SK-N-SH (cell line): ENCODE measurements around the gene PRSS8. TPM values are rescaled to one million over a fixed set of nuclear protein-coding genes. Genes with fewer than 3 reads are reported as not detected.

Experiments
- CTCF ChIA-PET: fragments of 300-600, 350-600 bp; formaldehyde crosslinking; extraction: SDS; loops from one replicate; lab custom pipeline; 2021; lab: Yijun Ruan, JAX
- POLR2A ChIA-PET: fragments of 350-600 bp; sonication (Branson Sonifier 250); formaldehyde crosslinking; extraction: SDS; loops from one replicate; lab custom pipeline; 2020; ENCODE audit warnings: antibody characterized with exemption, inconsistent platforms; lab: Yijun Ruan, JAX
- DNase-seq: peaks from one replicate; pipeline ENCODE4 v3.0.0; 2012
- H2AFZ ChIP-seq: fragments of 200-600 bp; sonication (generic); 2 replicates; pipeline ENCODE4 v1.8.1; 2016; ENCODE audit warnings: antibody characterized with exemption, mild to moderate bottlenecking, low read depth
- H3F3A ChIP-seq: fragments of 200-600 bp; sonication (generic); replicated peaks from 2 replicates; pipeline ENCODE3; 2016; ENCODE audit warnings: antibody characterized with exemption, mild to moderate bottlenecking; ENCODE audit not compliant: insufficient read depth
- H3K27ac ChIP-seq, 2 experiments: fragments of 200-500 bp in 1 of 2; fragments of 200-600 bp in 1 of 2; sonication (Bioruptor generic) in 1 of 2; sonication (generic), shearing (Covaris generic) in 1 of 2; 2 replicates each; pipeline versions ENCODE4 v1.5.1 to v1.6.1; 2014 to 2016; ENCODE audit warnings: low read depth in 2 of 2, inconsistent platforms in 1 of 2, low read length in 1 of 2, mild to moderate bottlenecking in 1 of 2, mixed read lengths in 1 of 2
- H3K27me3 ChIP-seq: fragments of 200-600 bp; sonication (generic), shearing (Covaris generic); 2 replicates; pipeline ENCODE4 v1.6.1; 2016; ENCODE audit warnings: mixed run types; ENCODE audit not compliant: insufficient read depth
- H3K36me3 ChIP-seq, 2 experiments: fragments of 200-500 bp in 1 of 2; fragments of 200-600 bp in 1 of 2; sonication (Bioruptor generic) in 1 of 2; sonication (generic) in 1 of 2; replicated peaks in 1 of 2; 2 replicates each; pipeline versions ENCODE3 to v1.5.1; 2014 to 2016; ENCODE audit warnings: low read length in 1 of 2, mild to moderate bottlenecking in 1 of 2; ENCODE audit not compliant: insufficient read depth in 2 of 2, control insufficient read depth in 1 of 2
- H3K4me1 ChIP-seq, 2 experiments: fragments of 200-500 bp in 1 of 2; fragments of 200-600 bp in 1 of 2; sonication (Bioruptor generic) in 1 of 2; sonication (generic), shearing (Covaris generic) in 1 of 2; 2 replicates each; pipeline versions ENCODE4 v1.5.1 to v1.6.1; 2014 to 2016; ENCODE audit warnings: low read depth in 1 of 2, low read length in 1 of 2, mixed run types in 1 of 2; ENCODE audit not compliant: insufficient read depth in 2 of 2, control insufficient read depth in 1 of 2
- H3K4me2 ChIP-seq: fragments of 200-600 bp; sonication (generic), shearing (Covaris generic); 2 replicates; pipeline ENCODE4 v1.6.1; 2017; ENCODE audit warnings: mixed run types
- H3K4me3 ChIP-seq, 2 experiments: fragments of 200-500 bp in 1 of 2; fragments of 200-600 bp in 1 of 2; sonication (Bioruptor generic) in 1 of 2; sonication (generic), shearing (Covaris generic) in 1 of 2; 2 replicates each; pipeline versions ENCODE4 v1.5.1 to v1.8.1; 2014 to 2016; ENCODE audit warnings: low read depth in 2 of 2, inconsistent platforms in 1 of 2, low read length in 1 of 2, mild to moderate bottlenecking in 1 of 2, mixed read lengths in 1 of 2, moderate library complexity in 1 of 2
- H3K79me2 ChIP-seq: fragments of 200-600 bp; sonication (generic); 2 replicates; pipeline ENCODE4 v1.8.1; 2017; ENCODE audit warnings: mild to moderate bottlenecking; ENCODE audit not compliant: insufficient read depth
- H3K9ac ChIP-seq: fragments of 200-600 bp; sonication (generic); 2 replicates; pipeline ENCODE4 v1.6.1; 2017; ENCODE audit warnings: mixed run types
- H3K9me2 ChIP-seq: fragments of 200-600 bp; sonication (generic); 2 replicates; pipeline ENCODE4 v1.6.1; 2017; ENCODE audit warnings: mixed run types
- H3K9me3 ChIP-seq: fragments of 200-600 bp; sonication (generic); 2 replicates; pipeline ENCODE4 v1.6.1; 2017; ENCODE audit warnings: mixed run types, mild to moderate bottlenecking, moderate library complexity
- H4K20me1 ChIP-seq: fragments of 200-600 bp; sonication (generic); 2 replicates; pipeline ENCODE4 v1.6.1; 2017; ENCODE audit warnings: mild to moderate bottlenecking, mixed run types; ENCODE audit not compliant: insufficient read depth
- CHD2 ChIP-seq: fragments of 150-350 bp; IDR thresholded peaks from 2 replicates; pipeline ENCODE4 v1.6.1; 2018; ENCODE audit warnings: low read length; ENCODE audit not compliant: partially characterized antibody
- EP300 ChIP-seq, 2 experiments: IDR thresholded peaks; 2 replicates each; pipeline versions ENCODE4 v1.4.0 to v1.6.1; 2012; ENCODE audit warnings: borderline replicate concordance in 1 of 2, low read depth in 1 of 2, low read length in 1 of 2
- FOSL2 ChIP-seq: IDR thresholded peaks from 2 replicates; pipeline ENCODE4 v1.4.0; 2012; ENCODE audit warnings: low read depth, mild to moderate bottlenecking, moderate library complexity, borderline replicate concordance
- FOXJ3 ChIP-seq: sonication (generic); formaldehyde crosslinking; IDR thresholded peaks from 2 replicates; pipeline ENCODE4 v1.5.1; 2020; ENCODE audit warnings: mild to moderate bottlenecking, missing genetic modification reagents
- GABPA ChIP-seq: IDR thresholded peaks from 2 replicates; pipeline ENCODE4 v1.4.0; 2012; ENCODE audit warnings: low read depth, mild to moderate bottlenecking
- IRF3 ChIP-seq: fragments of 150-350 bp; IDR thresholded peaks from 2 replicates; pipeline ENCODE4 v1.6.1; 2016; ENCODE audit warnings: mild to moderate bottlenecking, low read depth, low read length
- MAX ChIP-seq: IDR thresholded peaks from 2 replicates; pipeline ENCODE4 v1.4.0; 2012; ENCODE audit warnings: low read depth
- NFIC ChIP-seq: IDR thresholded peaks from 2 replicates; pipeline ENCODE4 v1.4.0; 2012; ENCODE audit warnings: borderline replicate concordance
- PBX3 ChIP-seq: IDR thresholded peaks from 2 replicates; pipeline ENCODE4; 2012
- RCOR1 ChIP-seq: fragments of 150-350 bp; IDR thresholded peaks from 2 replicates; pipeline ENCODE4 v1.6.1; 2017; ENCODE audit warnings: antibody characterized with exemption, low read length
- RFX5 ChIP-seq: IDR thresholded peaks from 2 replicates; pipeline ENCODE4 v1.6.1; 2012; ENCODE audit warnings: mild to moderate bottlenecking, improper control_type of control experiment, low read length
- RXRA ChIP-seq: IDR thresholded peaks from 2 replicates; pipeline ENCODE4 v1.4.0; 2012; ENCODE audit warnings: low read depth, mild to moderate bottlenecking, borderline replicate concordance
- TEAD4 ChIP-seq: IDR thresholded peaks from 2 replicates; pipeline ENCODE4 v1.4.0; 2012; ENCODE audit warnings: mild to moderate bottlenecking, borderline replicate concordance; ENCODE audit not compliant: insufficient read depth
- YY1 ChIP-seq: IDR thresholded peaks from 2 replicates; pipeline ENCODE4 v1.4.0; 2012; ENCODE audit warnings: low read depth, mild to moderate bottlenecking
- WGBS: methylation state at CpG from one replicate; pipeline ENCODE4 v1.1.6; 2017; ENCODE audit warnings: low lambda C conversion rate; 5-methylcytosine and 5-hydroxymethylcytosine counted together
- polyA plus RNA-seq, 3 experiments: library from polyadenylated mRNA; depleted of rRNA; stranded (reverse); fragments of >200 nt; gene quantifications; 2 replicates each; pipeline ENCODE4 v1.2.3, GENCODE V29; 2012

Gene PRSS8
- polyA plus RNA-seq, 1 of the 3 experiments (the other 2 are of a cell fraction), result 0.07 TPM

- Histone ChIP-seq H3K27me3 (no peaks in the 10 kb centered on the region), H3K9ac (no peak overlapping the region), H3K79me2 (no peaks in the 10 kb centered on the region), H3K36me3 (no peaks in the 10 kb centered on the region), H3K9me3 (no peaks in the 10 kb centered on the region), H3K4me2 (no peak overlapping the region), H3K4me3 (no peak overlapping the region), H3F3A (peaks cover 10% of the 10 kb centered on the region), H3K9me2 (no peaks in the 10 kb centered on the region), H3K27ac (no peak overlapping the region), H4K20me1 (no peaks in the 10 kb centered on the region), H2AFZ (no peak overlapping the region), H3K4me1 (peaks cover 12 to 18% of the 10 kb centered on the region in 2 experiments; a peak in 2 of 4 replicates)
- CTCF ChIA-PET, result interaction anchor here (0.6 to 4.6 kb wide), 16 partner anchors 8 to 327 kb away, joined by 3 to 38 read pairs (median 12); partner anchors contain the start of genes ARMC5, HSD3B7, KAT8 and PRSS36
- DNase-seq, result no peak
- TF ChIP-seq EP300 (IDR thresholded peaks at IDR 0.05; ENCODE audit: borderline replicate concordance in 1 of 2, low read depth in 1 of 2, low read length in 1 of 2) (no peak), GABPA (no peak), RFX5 (no peak), PBX3 (no peak), IRF3 (no peak), CHD2 (no peak), FOSL2 (no peak), MAX (no peak), FOXJ3 (CRISPR knock-in tag) (no peak), RCOR1 (no peak), NFIC (no peak)
- 95% methylated on average over 2 of the region's 8 CpGs for WGBS
- POLR2A ChIA-PET, result interaction anchor here (2.5 to 2.7 kb wide), 3 partner anchors 26 to 70 kb away, joined by 15 to 43 read pairs (median 24); partner anchors contain the start of genes FUS, KAT8, ZNF646 and ZNF668
These were observed 8.2 kb upstream of the PRSS8 start for GRCh38 chr16:31143694-31144148.

- no peak overlapping the region for H3K27ac ChIP-seq
- no peaks in the 10 kb centered on the region for H3K9me3 ChIP-seq
- H3K4me3 ChIP-seq, result peak overlapping the region in 1 of 2 experiments; percentile 46; a peak in 1 of 4 replicates
- no peaks in the 10 kb centered on the region for H3K27me3 ChIP-seq
- H3K79me2 ChIP-seq, result no peaks in the 10 kb centered on the region
- no peaks in the 10 kb centered on the region for H4K20me1 ChIP-seq
- H3K4me1 ChIP-seq, result peaks cover 12 to 22% of the 10 kb centered on the region in 2 experiments; a peak in 2 of 4 replicates
- H3K9ac ChIP-seq, result no peak overlapping the region
- no peaks in the 10 kb centered on the region for H3K9me2 ChIP-seq
- TF ChIP-seq GABPA, result no peak
- TF ChIP-seq RCOR1, result no peak
- TF ChIP-seq FOSL2, result no peak
- TF ChIP-seq CHD2, result no peak
- no peak for TF ChIP-seq RXRA
- no peak for TF ChIP-seq YY1
- TF ChIP-seq TEAD4, result no peak
- TF ChIP-seq, all 33 proteins: peak for 0
- peak overlapping the region; percentile 95; the same call in 1 of the 2 replicates for H2AFZ ChIP-seq
- peak; percentile 14 for DNase-seq
- ChIA-PET POLR2A (interaction anchor here (0.7 to 2.7 kb wide), 6 partner anchors 10 to 317 kb away, joined by 3 to 43 read pairs (median 11); partner anchors contain the start of genes ARMC5, FUS, KAT8 and ZNF646), CTCF (interaction anchor here (0.6 to 4.6 kb wide), 40 partner anchors 9 to 326 kb away, joined by 3 to 38 read pairs (median 6); partner anchors contain the start of genes ARMC5, BCKDK, FUS and HSD3B7)
- no peaks in the 10 kb centered on the region for H3K36me3 ChIP-seq
- peaks cover 10% of the 10 kb centered on the region for H3F3A ChIP-seq
- 92% methylated on average over 9 of the region's 22 CpGs for WGBS
- H3K4me2 ChIP-seq, result peak overlapping the region; percentile 67; the same call in 1 of the 2 replicates
These were observed 7.6 kb upstream of the PRSS8 start for GRCh38 chr16:31143011-31143693.
